ENCODE measurements around the gene MBTPS2.
A peak's percentile ranks its signal among the peaks of the same experiment; 100 is the strongest.
"Not testable (repeated sequence)": the region's sequence is repeated elsewhere in the genome, so short reads cannot be mapped to it uniquely, and the experiment has no call there.

MBTPS2 gene

GRCh38 chrX:21839334-21840192 lies at the start of gene MBTPS2:
MBTPS2 (plus strand) TSS chrX:21839617; CDS start chrX:21839735, 118 bp downstream.
- peak; percentile 91 for ATAC-seq
- peak; percentile 80 for DNase-seq

- ATAC-seq (no peak), DNase-seq (no peak)
Observed at GRCh38 chrX:21798677-21799219, 40.7 kb upstream of the MBTPS2 start.

GRCh38 chrX:21799767-21800166 lies 39.6 kb upstream of the MBTPS2 start:
- ATAC-seq, result no peak
- no peak for DNase-seq

GRCh38 chrX:21800344-21800770 lies 39.1 kb upstream of the MBTPS2 start:
- no peak for DNase-seq
- no peak for ATAC-seq

- ATAC-seq (no peak), DNase-seq (no peak)
Observed at GRCh38 chrX:21802054-21802670, 37.3 kb upstream of the MBTPS2 start.

GRCh38 chrX:21802839-21803238 lies 36.6 kb upstream of the MBTPS2 start:
- ATAC-seq (no peak), DNase-seq (no peak)

GRCh38 chrX:21806691-21807090 lies 32.7 kb upstream of the MBTPS2 start:
- DNase-seq (no peak), ATAC-seq (no peak)

GRCh38 chrX:21811832-21812231 lies 27.6 kb upstream of the MBTPS2 start:
- DNase-seq (no peak), ATAC-seq (no peak)

GRCh38 chrX:21812628-21813027 lies 26.8 kb upstream of the MBTPS2 start:
- ATAC-seq, result no peak

GRCh38 chrX:21813612-21814368 lies 25.6 kb upstream of the MBTPS2 start:
- DNase-seq, result no peak
- ATAC-seq, result no peak

More at GRCh38 chrX:21812628-21813027, 26.8 kb upstream of the MBTPS2 start:
- DNase-seq, result no peak

GRCh38 chrX:21816136-21816535 lies 23.3 kb upstream of the MBTPS2 start:
- DNase-seq (no peak), ATAC-seq (no peak)

GRCh38 chrX:21820170-21820569 lies 19.2 kb upstream of the MBTPS2 start:
- not testable (repeated sequence) for DNase-seq, ATAC-seq

GRCh38 chrX:21821875-21822274 lies 17.5 kb upstream of the MBTPS2 start:
- DNase-seq (no peak), ATAC-seq (no peak)

- no peak for ATAC-seq
- no peak for DNase-seq
Observed at GRCh38 chrX:21831496-21831895, 7.9 kb upstream of the MBTPS2 start.

GRCh38 chrX:21837056-21837455 lies 2.4 kb upstream of the MBTPS2 start:
- no peak for DNase-seq
- no peak for ATAC-seq

GRCh38 chrX:21838937-21839333 lies 482 bp upstream of the MBTPS2 start:
- DNase-seq (no peak), ATAC-seq (no peak)

GRCh38 chrX:21840193-21840545 lies 752 bp downstream of the MBTPS2 start:
- DNase-seq, result no peak

GRCh38 chrX:21843179-21843578 lies 3.8 kb downstream of the MBTPS2 start:
- ATAC-seq (no peak), DNase-seq (no peak)

More at GRCh38 chrX:21840193-21840545, 752 bp downstream of the MBTPS2 start:
- ATAC-seq, result peak; percentile 20

- DNase-seq, result no peak
- ATAC-seq, result no peak
Observed at GRCh38 chrX:21845096-21845495, 5.7 kb downstream of the MBTPS2 start.

- no peak for ATAC-seq
- DNase-seq, result no peak
Observed at GRCh38 chrX:21847342-21847741, 7.9 kb downstream of the MBTPS2 start.

- ATAC-seq (no peak), DNase-seq (no peak)
Observed at GRCh38 chrX:21853578-21853977, 14.2 kb downstream of the MBTPS2 start.

GRCh38 chrX:21855937-21856415 lies 16.6 kb downstream of the MBTPS2 start, which contains the start of gene YY2:
YY2 (plus strand) TSS chrX:21855987; CDS start chrX:21856485, 498 bp downstream.
- no peak for DNase-seq
- ATAC-seq, result no peak

All from stimulated activated naive CD8-positive, alpha-beta T cell treated with anti-CD3 and anti-CD28 coated beads, Interleukin-15, Interleukin-2, amounts not matched to agents 100 U/mL and 50 U/mL, for 24 hours (primary cell).